Stimulated activated CD8-positive, alpha-beta memory T cell treated with anti-CD3 and anti-CD28 coated beads, Interleukin-15, amount 100 ng/mL, for 24 hours (primary cell): ENCODE data around the gene TSPOAP1.

ENCODE experiments used
- DNase-seq: peaks from one replicate; pipeline ENCODE4 v3.0.0-alpha.2; 2020; ENCODE audit warnings: low read depth

TSPOAP1 gene, protein sequence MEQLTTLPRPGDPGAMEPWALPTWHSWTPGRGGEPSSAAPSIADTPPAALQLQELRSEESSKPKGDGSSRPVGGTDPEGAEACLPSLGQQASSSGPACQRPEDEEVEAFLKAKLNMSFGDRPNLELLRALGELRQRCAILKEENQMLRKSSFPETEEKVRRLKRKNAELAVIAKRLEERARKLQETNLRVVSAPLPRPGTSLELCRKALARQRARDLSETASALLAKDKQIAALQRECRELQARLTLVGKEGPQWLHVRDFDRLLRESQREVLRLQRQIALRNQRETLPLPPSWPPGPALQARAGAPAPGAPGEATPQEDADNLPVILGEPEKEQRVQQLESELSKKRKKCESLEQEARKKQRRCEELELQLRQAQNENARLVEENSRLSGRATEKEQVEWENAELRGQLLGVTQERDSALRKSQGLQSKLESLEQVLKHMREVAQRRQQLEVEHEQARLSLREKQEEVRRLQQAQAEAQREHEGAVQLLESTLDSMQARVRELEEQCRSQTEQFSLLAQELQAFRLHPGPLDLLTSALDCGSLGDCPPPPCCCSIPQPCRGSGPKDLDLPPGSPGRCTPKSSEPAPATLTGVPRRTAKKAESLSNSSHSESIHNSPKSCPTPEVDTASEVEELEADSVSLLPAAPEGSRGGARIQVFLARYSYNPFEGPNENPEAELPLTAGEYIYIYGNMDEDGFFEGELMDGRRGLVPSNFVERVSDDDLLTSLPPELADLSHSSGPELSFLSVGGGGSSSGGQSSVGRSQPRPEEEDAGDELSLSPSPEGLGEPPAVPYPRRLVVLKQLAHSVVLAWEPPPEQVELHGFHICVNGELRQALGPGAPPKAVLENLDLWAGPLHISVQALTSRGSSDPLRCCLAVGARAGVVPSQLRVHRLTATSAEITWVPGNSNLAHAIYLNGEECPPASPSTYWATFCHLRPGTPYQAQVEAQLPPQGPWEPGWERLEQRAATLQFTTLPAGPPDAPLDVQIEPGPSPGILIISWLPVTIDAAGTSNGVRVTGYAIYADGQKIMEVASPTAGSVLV (N-terminal part only)

GRCh38 chr17:58328195-58329034, at the start of gene TSPOAP1:
Gene TSPOAP1, minus strand, starts transcription at chr17:58328795. Its CDS starts 875 bp downstream, at chr17:58327920.
- no peak for DNase-seq

GRCh38 chr17:58377661-58378060, 49.1 kb upstream of the TSPOAP1 start:
- no peak for DNase-seq

- DNase-seq = no peak
These were observed 48.6 kb upstream of the TSPOAP1 start for GRCh38 chr17:58377093-58377601.

DNA sequence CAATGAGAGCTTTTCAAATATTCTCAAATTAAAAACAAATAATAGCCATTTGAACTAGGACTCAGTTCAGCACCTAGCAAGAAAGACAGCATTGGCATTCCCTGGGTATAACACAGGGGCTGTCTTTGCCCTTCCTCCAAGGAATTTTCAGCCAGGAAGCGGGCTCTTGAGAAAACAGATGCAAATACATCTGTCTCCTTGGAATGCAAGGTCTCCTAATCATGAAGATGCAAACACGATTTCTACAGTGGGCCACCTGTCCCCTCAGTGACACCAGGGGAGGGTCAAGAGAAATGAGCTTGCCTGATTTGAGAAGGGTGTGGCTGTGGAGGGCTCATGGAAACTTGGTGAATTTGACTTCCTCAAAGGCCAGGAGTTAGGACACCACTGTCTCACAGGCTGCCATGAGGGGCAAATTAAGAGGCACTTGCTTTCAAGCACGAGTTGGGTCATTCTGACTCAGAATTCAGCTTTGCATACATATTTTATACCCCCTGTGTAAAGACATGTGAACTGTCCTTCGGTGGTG, 47.9 kb upstream of the TSPOAP1 start:
- no peak for DNase-seq

DNA sequence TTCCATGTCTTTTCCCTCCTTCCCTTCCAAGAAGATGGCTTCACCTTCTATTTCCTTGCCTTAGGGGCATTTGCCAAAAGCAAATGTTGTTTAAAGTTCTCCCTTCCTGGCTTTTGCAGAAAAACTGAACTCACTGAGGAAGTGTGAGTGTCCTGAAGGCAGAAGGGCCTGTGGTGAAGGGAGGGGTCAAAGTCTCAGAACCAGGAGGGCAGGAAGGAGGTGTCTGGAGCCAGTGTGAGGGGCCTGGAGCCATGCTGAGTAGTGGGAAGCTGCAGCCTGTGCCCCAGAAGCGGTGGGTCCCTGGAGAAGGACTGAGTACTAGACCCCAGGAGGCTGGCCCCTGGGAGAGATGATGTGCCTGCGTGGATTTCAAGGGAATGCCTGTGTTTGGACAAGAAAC, 47.2 kb upstream of the TSPOAP1 start:
- DNase-seq = no peak

- DNase-seq = no peak
These were observed 46.7 kb upstream of the TSPOAP1 start for GRCh38 chr17:58375256-58375655.

DNA sequence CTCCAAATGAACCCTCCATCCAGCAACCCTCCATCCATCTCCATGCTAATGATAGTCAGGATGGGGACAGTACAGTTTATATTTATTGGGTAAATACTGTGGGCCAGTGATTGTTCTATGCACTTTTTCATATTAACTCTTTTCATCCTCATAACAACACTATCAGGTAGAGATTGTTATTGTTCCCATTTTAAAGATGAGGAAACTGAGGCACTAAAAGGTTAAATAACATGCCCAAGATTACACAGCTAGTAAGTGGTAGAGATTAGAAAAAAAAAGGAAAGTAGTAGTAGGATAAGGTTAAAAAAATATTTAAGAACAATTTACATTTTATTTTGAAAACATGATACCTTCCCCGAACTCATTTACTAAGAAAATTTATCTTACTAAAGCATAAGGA, 45.3 kb upstream of the TSPOAP1 start:
- no peak for DNase-seq

GRCh38 chr17:58373003-58373402, 44.4 kb upstream of the TSPOAP1 start:
- no peak for DNase-seq

DNA sequence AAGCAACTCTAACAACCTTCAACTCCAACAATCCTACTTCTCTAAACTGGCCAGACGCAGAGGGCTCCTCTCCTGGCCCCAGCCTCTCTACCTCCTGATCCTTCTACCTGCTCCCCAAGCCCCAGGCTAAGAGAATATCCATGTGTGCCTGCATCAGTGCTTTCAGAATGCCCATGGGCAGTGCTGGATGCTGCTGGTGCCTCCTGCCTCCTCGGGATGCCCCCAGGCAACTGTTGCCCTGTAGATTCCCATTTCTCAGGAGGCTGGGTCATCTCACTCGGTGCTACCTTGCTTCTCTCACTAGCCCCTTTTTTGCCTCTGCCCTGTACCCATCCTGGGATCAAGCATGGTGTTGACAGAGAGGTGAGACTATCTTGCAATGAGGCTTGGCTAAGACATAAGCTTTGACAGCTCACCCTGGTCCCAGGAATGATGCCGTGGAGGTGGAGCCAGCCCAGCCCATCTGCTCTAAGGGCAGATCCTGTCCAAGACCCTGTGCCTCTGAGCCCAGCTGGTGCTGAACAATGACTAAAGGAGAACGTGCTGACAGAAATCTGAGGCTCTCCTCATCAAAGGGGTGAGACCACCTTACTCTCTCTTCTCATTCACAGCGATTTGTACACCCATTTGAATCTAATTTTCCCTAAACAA, 42.8 kb upstream of the TSPOAP1 start:
- DNase-seq = no peak

- DNase-seq = no peak
These were observed 42.1 kb upstream of the TSPOAP1 start for GRCh38 chr17:58370716-58371115.

GRCh38 chr17:58370309-58370708, 41.7 kb upstream of the TSPOAP1 start:
- DNase-seq = no peak

GRCh38 chr17:58369214-58370031, 40.8 kb upstream of the TSPOAP1 start:
- no peak for DNase-seq

GRCh38 chr17:58368860-58369213, 40.2 kb upstream of the TSPOAP1 start:
- DNase-seq = no peak

- DNase-seq = no peak
These were observed 38.9 kb upstream of the TSPOAP1 start for GRCh38 chr17:58367461-58367860.

- no peak for DNase-seq
These were observed 37.5 kb upstream of the TSPOAP1 start for GRCh38 chr17:58365980-58366595.

- DNase-seq = no peak
These were observed 36.8 kb upstream of the TSPOAP1 start for GRCh38 chr17:58365185-58365979.

- DNase-seq = no peak
These were observed 35.8 kb upstream of the TSPOAP1 start for GRCh38 chr17:58364270-58364942.
